ENCODE measurements around the gene GRB10. TPM values are rescaled to one million over a fixed set of nuclear protein-coding genes. Genes with fewer than 3 reads are reported as not detected.

Gene GRB10
- total RNA-seq, 1 donor from 2014 or later, result 67.7 TPM

DNA sequence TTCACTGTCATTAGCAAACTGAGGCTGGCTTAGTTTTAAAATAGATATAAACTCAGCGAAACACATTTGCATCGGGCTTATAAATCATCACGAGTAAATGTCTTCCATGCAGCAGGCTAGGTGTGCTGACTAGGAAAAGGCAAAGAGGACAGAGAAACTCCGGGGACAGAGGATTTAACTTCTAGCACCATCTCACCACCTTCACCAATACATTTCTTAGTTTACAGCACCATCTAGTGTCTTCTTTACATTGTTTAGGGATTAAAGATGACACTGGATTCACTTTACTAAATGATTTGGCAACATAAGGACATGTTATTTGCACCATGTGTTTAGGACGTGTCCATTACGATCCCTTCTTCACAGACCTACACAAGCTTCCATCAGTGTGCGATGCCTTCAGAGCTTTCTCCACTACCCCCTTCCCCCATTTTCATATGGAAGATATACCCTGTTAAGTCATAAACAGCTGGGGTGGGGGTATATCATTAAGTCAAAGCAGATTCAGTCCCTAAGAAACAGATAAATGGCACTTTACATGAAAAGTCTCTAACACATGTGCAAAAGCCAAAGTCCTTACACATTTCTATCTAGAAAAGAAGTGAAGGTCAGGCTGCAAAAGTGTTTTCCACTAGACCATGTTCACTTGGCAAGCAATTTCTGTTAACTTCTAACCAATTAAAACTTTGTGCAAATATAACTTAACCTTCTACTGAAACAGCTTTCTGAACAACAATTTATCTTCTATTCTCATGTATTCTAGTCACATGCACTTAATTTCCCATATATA, 103.3 kb downstream of the GRB10 start:
- DNase-seq (ENCODE audit: low read depth), result peak; percentile 52
- Histone ChIP-seq H3K4me3 (ENCODE audit: low read depth, low read length) (no peak overlapping the region), H3K27me3 (ENCODE audit: control insufficient read depth, insufficient read depth, low read length) (no peaks in the 10 kb centered on the region), H3K36me3 (ENCODE audit: control insufficient read depth, insufficient read depth, low read length) (no peaks in the 10 kb centered on the region)
- no peak for FAIRE-seq
- TF ChIP-seq, protein P1, sequence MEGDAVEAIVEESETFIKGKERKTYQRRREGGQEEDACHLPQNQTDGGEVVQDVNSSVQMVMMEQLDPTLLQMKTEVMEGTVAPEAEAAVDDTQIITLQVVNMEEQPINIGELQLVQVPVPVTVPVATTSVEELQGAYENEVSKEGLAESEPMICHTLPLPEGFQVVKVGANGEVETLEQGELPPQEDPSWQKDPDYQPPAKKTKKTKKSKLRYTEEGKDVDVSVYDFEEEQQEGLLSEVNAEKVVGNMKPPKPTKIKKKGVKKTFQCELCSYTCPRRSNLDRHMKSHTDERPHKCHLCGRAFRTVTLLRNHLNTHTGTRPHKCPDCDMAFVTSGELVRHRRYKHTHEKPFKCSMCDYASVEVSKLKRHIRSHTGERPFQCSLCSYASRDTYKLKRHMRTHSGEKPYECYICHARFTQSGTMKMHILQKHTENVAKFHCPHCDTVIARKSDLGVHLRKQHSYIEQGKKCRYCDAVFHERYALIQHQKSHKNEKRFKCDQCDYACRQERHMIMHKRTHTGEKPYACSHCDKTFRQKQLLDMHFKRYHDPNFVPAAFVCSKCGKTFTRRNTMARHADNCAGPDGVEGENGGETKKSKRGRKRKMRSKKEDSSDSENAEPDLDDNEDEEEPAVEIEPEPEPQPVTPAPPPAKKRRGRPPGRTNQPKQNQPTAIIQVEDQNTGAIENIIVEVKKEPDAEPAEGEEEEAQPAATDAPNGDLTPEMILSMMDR (IDR thresholded peaks at IDR 0.05; ENCODE audit: insufficient read depth, low read length, severe bottlenecking), result peak; percentile 10

DNA sequence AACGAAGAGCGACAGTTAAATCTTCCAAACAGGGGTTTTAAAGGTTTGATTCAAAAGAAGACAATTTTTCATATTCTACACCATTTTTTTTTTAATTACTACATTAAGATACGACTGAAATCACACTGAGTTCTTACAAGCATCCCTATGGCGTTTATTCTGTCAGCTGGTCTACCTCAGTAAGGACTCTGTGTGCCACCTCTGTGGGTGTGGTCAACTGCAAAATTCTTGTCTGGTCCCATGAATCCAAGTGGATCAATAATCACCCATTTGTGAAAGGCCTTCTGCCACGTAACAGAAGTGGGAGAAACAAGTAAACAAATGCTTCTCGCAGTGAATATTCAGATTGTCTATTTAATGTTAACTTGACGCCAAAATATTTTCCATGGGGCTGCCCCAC, 104.1 kb downstream of the GRB10 start:
- TF ChIP-seq, protein P1 (IDR thresholded peaks at IDR 0.05; ENCODE audit: insufficient read depth, low read length, severe bottlenecking), result no peak
- no peak for FAIRE-seq
- Histone ChIP-seq H3K27me3 (ENCODE audit: control insufficient read depth, insufficient read depth, low read length) (no peaks in the 10 kb centered on the region), H3K36me3 (ENCODE audit: control insufficient read depth, insufficient read depth, low read length) (peaks cover 4% of the 10 kb centered on the region), H3K4me3 (ENCODE audit: low read depth, low read length) (no peak overlapping the region)
- DNase-seq (ENCODE audit: low read depth), result no peak

DNA sequence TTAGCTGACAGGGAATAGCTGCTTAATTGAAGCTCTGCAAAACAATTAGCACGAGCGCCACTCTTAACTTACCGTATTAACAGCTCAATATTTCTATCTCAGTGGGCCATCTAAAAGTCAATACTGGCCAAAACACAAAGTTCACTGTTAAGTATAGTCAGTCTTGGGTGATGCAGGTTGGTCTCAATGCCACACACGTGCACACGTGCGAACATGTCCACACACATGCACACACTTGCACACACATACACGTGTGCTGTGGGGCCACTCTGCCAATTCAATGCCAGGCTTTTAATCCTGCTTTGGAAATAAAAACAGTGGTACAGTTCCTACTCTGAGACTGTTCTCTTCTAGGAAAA, 105.1 kb downstream of the GRB10 start:
- H3K36me3 ChIP-seq (ENCODE audit: control insufficient read depth, insufficient read depth, low read length), result peaks cover 6% of the 10 kb centered on the region
- TF ChIP-seq, protein P1 (IDR thresholded peaks at IDR 0.05; ENCODE audit: insufficient read depth, low read length, severe bottlenecking), result no peak
- H3K27me3 ChIP-seq (ENCODE audit: control insufficient read depth, insufficient read depth, low read length), result no peaks in the 10 kb centered on the region
- DNase-seq (ENCODE audit: low read depth) (no peak), FAIRE-seq (peak; percentile 40)
- no peak overlapping the region for H3K4me3 ChIP-seq (ENCODE audit: low read depth, low read length)

DNA sequence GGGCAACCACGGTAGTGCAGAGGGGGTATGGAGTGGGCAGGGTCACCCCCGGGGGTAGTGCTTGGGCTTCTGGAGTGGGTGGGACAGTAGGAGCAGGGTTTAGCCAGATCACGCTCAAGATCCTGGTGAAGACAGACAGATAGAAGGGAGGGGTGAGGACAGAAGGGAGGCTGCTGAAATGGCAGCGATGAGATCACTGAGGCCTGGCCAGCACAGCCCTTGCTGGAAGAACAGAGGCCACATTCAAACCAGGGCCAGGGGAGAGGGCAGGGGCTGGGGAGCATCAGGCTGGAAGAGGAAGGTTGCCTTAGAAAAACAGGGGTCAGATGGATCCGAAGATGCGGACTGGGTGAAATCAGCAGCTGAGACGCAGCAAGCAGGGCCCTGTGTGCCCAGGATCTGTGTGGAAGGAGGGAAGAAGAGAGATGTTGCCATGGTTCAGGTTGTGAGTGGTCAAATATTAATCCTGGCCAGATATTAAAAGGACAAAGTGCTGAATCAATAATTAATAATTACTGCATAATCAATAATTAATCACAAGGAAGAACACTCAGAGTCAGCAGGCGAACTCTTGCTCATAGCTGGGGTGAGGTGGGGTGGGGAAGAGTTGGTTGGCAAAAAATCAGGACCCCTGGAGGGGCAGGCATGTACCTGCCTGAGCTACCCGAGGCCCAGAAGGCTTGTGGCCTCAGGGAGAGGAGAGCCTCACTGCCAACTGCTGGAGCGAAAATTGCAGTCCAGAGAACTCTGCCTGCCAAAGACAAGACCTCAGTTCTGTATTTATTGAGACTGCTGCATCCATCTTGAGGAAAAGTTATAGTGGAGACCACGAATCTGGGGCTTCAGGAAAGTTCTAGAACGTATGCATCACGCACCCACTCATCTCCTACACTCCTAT, 105.7 kb downstream of the GRB10 start:
- FAIRE-seq (no peak), DNase-seq (ENCODE audit: low read depth) (no peak)
- Histone ChIP-seq H3K27me3 (ENCODE audit: control insufficient read depth, insufficient read depth, low read length) (no peaks in the 10 kb centered on the region), H3K36me3 (ENCODE audit: control insufficient read depth, insufficient read depth, low read length) (peaks cover 6% of the 10 kb centered on the region), H3K4me3 (ENCODE audit: low read depth, low read length) (no peak overlapping the region)
- TF ChIP-seq, protein P1 (IDR thresholded peaks at IDR 0.05; ENCODE audit: insufficient read depth, low read length, severe bottlenecking), result no peak

DNA sequence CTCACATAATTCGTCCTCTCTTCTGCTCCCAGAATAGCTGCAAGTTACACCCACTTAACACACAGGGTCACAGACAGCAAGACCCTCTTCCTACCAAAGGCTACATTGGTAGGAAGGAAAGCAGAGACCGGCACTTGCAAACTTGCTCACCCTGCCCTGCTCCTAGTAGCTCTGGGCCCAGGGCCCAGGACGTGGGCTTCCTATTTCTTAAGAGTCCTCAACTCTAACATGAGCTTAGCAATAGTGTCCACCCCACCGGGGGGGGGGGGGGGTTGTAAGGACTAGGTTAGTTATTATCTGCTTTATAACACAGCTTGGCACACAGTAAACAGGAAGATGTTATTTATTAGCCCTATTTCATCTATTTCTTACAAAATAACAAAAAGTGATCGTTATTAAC, 106.6 kb downstream of the GRB10 start:
- FAIRE-seq (no peak), DNase-seq (ENCODE audit: low read depth) (no peak)
- no peak overlapping the region for H3K4me3 ChIP-seq (ENCODE audit: low read depth, low read length)
- H3K36me3 ChIP-seq (ENCODE audit: control insufficient read depth, insufficient read depth, low read length), result peaks cover 8% of the 10 kb centered on the region
- TF ChIP-seq, protein P1 (IDR thresholded peaks at IDR 0.05; ENCODE audit: insufficient read depth, low read length, severe bottlenecking), result no peak
- H3K27me3 ChIP-seq (ENCODE audit: control insufficient read depth, insufficient read depth, low read length), result no peaks in the 10 kb centered on the region

All from bronchial epithelial cell (primary cell).